HG02571 (cell line): Measurements from ENCODE around the gene GALNT9.
"Not testable (repeated sequence)": the region's sequence is repeated elsewhere in the genome, so short reads cannot be mapped to it uniquely, and the experiment has no call there.

Source experiments
- ATAC-seq: cut with Tn5 transposase; IDR thresholded peaks from one replicate; pipeline ENCODE4 v1.9.1; 2021; ENCODE audit warnings: mild to moderate bottlenecking, moderate library complexity; ENCODE audit not compliant: unreplicated experiment

GALNT9 gene

DNA sequence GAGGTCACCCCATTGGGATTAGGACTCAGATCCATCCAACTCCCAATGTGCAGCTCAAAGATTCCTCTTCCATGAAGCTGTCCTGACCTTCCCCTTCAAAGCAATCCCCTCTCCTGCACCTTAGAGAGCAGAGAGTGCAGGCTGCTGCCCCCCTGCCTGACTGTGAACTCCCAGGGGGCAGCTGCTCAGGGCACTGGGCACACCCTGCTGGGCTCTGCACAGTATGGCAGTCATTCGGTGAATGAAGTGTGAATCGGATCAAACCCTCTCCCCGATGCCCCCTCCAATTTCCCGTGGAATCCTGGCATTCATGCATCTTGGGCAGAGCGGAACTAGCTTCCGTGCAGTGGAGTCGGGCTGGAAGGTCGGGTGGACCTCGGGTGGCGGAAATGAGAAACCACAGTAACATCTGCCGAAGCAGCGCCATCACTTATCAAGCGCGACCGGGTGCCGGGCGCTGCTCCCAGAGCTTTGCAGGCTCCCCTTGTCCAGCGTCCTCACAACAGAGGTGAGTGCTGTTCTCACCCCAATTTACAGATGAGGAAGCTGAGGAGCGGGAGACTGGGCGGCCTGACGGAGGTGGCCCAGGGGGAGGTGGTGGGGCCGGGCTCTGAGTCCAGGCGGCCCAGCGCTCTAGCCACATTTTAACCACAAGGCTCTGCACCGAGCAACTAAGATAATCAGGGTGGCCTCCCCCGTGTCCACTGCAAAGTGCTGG, 14.7 kb downstream of the GALNT9 start:
- ATAC-seq, result no peak

GRCh38 chr12:132314035-132314434, 15.4 kb downstream of the GALNT9 start:
- ATAC-seq, result no peak

- no peak for ATAC-seq
These were observed 16.2 kb downstream of the GALNT9 start for GRCh38 chr12:132313182-132313581.

DNA sequence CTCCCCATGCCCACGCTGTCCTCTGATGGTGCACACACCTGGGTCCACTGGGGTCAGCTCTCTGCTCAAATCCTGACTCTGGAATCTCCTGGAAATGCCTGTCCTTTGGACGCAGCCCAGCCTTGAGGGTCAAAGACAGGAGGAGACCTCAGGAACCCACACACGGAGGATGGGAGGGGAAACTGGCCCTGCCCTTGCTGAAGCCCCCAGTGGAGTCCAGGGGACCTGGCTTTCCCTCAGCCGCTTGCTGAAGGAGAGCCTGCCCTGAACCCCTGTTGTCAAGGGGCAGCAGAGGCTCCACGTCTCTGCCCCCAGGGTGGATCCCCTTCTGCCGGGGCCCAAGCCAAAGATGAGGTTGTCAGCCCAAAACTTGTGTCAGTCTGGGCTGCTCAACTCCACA, 16.9 kb downstream of the GALNT9 start:
- ATAC-seq, result no peak

DNA sequence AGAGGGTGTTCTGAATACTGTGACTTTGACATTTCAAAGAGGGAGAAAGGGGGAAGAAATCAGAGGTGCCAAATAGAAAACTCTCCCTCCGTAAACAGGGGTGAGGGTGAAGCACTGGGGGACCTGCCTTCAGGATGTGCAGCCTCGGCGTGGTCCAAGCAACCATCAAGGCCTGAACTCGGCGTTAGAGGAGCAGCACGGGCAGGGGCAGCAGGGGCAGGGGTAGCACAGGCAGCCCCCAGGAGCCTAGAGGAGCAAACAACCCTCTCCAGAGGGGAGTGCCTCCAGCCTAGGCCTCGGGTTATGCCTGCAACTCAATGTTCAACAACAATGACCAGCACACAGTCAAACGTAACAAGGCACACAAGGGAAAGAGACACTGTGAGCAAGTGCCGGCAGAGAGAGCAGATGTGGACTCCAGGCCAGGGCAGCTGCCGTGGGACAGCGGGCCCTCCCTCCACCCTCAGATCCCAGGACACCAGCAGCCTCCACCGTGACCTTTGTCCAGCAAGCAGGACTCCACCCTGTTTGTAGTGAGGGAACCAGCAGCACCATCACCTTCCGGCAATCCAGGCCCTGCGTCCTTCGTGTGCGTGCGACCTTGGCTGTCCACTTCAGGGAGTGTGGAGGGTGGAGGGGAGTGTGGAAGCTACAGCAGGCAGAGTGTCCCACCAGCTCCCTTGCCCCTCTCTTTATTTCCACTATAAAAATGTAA, 18.0 kb downstream of the GALNT9 start:
- no peak for ATAC-seq

DNA sequence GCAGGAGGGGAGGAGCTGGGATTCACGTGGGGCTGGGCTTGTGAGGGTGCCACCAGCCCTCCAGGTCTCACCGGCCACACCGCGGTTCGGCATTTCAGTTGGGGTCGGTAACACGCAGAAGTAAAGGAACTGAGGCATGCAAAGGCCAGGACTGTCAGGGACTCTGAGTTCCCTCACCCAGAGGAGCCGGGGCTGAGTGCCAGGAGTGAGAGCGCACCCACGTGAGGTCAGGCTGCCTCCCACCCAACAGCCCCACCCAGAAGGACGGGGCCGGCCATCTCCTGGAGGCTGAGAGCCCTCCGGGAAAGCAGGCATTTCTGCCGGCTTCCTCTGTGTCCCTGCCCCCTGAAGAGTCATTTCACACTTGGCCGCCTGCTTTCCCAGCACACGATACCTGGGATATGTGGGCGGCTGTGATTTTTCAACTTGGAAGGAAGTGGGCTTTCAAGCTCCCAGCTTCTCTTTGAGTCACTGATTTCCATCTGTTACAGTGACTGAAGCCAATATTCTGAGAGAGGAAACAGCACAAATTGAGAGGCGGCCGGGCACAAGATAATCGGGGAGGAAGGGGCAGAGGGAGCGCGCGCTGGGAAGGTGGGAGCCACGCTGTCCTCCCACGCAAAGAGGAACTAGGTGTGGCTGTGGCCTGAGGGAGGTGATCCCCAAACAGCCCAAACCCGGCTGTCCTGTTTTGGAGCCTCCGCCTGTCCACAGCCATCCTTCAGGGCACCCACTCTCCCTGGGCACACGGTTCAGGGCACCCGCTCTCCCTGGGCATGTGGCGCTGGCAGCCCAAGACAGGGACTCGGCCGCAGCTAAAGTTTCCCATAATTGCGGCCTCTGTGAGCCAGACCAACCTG, 19.0 kb downstream of the GALNT9 start:
- ATAC-seq, result no peak

DNA sequence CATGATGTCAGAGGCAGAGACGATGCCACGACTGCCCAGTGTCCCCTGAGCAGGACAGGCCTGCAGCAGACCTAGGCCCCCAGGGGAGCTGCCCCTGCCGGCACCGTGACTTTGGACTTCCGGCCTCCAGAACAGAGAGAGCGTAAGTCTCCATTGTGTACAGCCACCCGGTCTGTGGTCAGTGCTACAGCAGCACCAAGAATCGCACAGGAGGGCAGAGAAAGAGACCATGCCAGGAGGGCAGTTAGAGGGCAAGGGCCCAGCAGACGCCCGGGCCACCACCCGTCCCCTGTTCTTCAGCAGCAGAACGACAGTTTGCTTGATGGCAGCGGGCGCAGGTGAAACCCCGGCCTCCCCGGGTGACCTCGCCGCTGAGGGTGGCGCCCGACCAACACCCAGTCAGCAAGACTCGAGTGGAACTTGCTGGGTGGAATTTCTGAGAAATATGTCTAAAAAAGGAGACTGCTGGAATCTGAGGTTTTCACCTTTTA, 19.7 kb downstream of the GALNT9 start:
- ATAC-seq, result no peak

DNA sequence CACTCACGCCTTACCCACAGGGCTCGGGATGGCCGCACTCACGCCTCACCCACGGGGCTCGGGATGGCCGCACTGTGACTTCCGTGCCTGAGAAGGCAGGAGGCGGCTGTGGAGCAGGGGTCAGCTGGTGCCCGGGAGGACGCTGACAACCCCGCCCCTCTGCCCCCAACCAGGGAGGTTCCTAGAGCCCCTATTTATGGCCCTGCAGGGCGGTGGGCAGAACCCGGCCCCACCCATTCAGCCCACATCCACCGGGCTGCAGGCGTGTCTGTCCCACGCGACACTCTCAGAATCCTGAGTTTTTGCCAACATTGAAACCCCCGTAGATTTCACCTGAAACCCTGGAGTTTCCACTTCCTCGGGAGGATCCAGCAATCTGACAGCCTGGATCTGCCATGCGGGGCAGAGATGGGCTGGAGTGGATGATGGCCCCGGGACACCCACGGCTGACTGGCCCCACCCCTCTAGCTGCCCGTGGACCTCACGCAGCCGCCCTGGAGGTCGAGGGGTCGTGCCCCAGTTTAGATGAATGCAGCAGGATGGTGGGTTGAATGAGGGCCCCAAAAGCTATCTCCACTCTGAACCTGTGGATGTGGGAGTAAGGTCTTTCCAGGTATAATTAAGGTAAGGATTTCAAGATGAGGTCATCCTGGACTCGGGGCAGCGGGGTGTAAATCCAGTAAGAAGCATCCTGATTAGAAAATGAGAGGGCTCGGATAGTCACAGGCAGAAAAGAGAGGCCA, 20.4 kb downstream of the GALNT9 start:
- no peak for ATAC-seq

DNA sequence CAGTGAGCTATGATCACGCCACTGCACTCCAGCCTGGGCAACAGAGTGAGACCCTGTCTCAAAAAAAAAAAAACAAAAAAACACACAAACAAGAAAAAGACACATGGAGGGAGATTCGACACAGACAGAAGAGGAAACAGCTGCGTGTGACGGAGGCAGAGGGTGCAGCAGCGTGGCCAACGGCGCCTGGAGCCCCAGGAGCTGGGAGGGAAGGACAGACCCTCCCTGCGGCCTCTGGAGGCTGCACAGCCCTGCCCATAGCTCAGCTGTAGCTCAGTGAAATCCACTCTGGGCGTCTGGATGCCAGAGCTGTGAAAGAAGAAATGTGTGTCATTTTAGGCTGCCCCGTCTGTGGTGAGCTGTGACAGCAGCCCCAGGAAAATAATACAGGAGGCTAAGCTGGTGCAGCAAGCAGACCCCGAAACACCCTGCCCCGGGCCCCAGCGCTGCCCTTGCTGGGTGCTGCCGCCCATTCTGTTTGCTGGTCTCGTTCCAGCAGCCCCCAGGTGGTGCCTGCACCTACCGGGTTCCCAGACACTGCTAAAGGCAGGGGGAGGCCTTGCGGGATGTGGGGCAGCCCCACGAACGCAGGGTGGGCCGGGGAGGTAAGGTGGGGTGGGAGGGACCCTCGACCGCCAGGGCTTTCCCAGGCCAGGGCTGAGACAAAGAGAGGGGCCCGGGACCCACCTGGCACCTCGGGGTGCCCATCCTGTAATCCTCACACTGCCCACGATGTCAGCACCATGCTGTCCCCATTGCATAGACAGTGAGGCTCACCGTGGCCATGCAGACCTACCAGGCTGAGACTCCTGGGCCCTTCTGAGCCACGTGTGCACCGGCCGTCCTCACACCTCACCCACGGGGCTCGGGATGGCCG, 21.2 kb downstream of the GALNT9 start:
- ATAC-seq, result no peak

GRCh38 chr12:132306885-132307191, 22.6 kb downstream of the GALNT9 start:
- no peak for ATAC-seq

DNA sequence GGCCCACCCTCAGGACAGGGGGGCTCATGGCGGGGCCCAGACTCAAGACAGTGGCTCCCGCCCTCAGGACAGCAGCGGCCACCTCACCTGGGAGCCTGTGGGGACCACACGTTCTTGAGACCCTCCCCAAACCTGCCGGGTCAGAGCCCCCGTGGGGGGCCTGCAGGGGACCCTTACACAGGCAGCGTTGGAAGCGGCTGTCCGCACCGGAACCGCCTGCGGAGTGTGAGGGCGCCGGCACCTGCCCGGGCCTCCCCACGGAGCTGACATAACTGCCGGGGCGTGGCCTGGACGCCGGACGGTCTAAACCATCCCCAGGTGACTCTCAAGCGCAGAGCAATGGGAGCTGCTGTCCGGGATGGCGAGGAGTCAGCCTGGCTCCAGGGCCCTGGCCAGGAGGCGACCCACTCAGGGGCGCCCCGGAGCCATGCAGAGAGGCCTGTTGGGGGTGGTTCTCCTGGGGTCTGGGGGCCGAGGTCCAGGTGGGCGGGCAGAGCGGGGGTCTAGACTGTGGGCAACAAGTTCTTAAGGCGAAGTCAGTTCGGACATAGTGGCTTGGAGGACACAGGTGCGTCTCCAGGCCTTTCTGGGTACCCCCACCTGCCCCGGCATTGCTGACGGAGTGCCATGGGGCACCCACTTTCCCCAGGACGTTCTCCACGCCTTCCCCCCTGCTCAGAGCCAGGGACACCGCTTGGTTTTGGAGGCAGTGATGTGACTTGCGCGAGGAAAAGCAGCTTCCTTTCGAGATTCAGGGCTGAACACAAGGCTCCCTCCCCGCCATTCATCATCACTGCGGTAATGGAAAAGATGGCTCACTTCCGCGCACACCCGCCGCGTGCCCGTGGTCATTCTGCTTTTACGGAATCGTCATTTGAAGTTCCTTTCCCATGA, 23.2 kb downstream of the GALNT9 start:
- ATAC-seq, result no peak

GRCh38 chr12:132305560-132305966, 23.8 kb downstream of the GALNT9 start:
- ATAC-seq, result no peak

DNA sequence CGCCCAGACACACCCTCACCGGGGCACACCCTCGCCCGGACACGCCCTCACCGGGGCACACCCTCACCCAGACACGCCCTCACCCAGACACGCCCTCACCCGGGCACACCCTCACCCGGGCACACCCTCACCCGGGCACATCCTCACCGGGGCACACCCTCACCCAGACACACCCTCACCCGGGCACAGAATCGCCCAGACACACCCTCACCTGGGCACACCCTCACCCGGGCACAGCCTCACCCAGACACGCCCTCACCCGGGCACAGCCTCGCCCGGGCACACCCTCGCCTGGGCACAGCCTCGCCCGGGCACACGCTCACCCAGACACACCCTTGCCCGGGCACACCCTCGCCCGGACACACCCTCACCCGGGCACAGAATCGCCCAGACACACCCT, 24.5 kb downstream of the GALNT9 start:
- ATAC-seq, result not testable (repeated sequence)

DNA sequence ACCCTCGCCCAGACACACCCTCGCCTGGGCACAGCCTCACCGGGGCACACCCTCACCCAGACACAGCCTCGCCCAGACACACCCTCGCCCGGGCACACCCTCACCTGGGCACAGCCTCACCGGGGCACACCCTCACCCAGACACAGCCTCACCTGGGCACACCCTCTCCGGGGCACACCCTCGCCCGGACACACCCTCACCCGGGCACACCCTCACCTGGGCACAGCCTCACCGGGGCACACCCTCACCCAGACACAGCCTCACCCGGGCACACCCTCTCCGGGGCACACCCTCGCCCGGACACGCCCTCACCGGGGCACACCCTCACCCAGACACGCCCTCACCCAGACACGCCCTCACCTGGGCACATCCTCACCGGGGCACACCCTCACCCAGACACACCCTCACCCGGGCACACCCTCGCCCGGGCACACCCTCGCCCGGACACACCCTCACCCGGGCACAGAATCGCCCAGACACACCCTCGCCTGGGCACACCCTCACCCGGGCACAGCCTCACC, 25.5 kb downstream of the GALNT9 start:
- not testable (repeated sequence) for ATAC-seq

- no peak for ATAC-seq
These were observed 26.7 kb downstream of the GALNT9 start for GRCh38 chr12:132302466-132303358.

GRCh38 chr12:132300789-132301722, 28.3 kb downstream of the GALNT9 start:
- ATAC-seq, result no peak

DNA sequence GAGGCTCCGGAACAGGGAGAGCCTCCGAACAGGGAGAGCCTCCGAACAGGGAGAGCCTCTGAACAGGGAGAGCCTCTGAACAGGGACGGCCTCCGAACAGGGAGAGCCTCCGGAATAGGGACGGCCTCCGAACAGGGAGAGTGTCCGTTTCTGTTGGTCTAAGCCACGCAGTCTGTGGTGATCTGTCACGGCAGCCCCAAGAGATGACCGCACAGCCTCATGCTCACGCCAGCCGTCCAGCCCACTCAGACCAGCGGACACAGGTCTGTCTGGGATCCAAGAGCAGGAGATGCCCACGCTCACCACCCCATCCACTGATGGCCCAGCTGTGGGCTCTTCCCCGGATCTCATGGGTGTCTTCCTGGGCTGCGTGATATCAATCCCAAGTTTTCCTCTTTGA, 33.3 kb downstream of the GALNT9 start:
- ATAC-seq, result no peak
